Subcutaneous adipose tissue (tissue), 4 donors: Measurements from ENCODE around the gene TENT4A. TPM values are rescaled to one million over a fixed set of nuclear protein-coding genes. Genes with fewer than 3 reads are reported as not detected.

Experiments used
- total RNA-seq, 4 donors: library from RNA; depleted of rRNA; stranded (reverse); fragments of >200 nt; gene quantifications; one replicate each; pipeline ENCODE4 v1.1.0, GENCODE V29; 2016
- TF ChIP-seq, protein P1 (sequence below): fragments of 450-650 bp; IDR thresholded peaks from one replicate; pipeline ENCODE4 v1.5.1; 2016; ENCODE audit warnings: low read depth, mild to moderate bottlenecking, control low read depth, antibody characterized with exemption, moderate library complexity

Gene TENT4A
- total RNA-seq, 4 donors from 2014 or later, result 25.3 to 44.6 (median 29.4) TPM

DNA sequence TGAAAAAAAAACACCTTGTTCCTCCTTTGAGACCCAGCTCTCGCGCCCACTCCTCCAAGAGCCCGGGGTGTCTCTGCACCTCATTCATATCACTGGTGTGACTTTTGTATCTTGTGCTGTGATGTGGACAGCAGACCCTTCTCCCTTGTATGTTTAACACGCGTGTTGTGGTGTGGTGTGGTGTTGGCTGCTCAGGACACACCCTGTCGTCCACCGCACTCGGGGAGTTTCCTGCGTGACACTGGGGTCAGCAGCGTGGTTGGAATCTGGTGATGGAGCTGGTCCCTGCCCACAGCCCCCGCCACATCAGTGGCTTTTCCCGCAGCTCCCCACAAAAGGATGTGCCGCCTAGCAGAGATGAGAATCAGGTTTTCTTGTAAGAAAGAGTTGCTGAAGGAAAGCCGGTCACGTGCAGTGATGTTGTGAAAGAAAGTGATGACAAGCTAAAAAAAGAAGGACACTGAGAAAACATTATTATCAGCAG is 61.5 kb downstream of the TENT4A start:
- TF ChIP-seq, protein P1, sequence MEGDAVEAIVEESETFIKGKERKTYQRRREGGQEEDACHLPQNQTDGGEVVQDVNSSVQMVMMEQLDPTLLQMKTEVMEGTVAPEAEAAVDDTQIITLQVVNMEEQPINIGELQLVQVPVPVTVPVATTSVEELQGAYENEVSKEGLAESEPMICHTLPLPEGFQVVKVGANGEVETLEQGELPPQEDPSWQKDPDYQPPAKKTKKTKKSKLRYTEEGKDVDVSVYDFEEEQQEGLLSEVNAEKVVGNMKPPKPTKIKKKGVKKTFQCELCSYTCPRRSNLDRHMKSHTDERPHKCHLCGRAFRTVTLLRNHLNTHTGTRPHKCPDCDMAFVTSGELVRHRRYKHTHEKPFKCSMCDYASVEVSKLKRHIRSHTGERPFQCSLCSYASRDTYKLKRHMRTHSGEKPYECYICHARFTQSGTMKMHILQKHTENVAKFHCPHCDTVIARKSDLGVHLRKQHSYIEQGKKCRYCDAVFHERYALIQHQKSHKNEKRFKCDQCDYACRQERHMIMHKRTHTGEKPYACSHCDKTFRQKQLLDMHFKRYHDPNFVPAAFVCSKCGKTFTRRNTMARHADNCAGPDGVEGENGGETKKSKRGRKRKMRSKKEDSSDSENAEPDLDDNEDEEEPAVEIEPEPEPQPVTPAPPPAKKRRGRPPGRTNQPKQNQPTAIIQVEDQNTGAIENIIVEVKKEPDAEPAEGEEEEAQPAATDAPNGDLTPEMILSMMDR, result no peak

DNA sequence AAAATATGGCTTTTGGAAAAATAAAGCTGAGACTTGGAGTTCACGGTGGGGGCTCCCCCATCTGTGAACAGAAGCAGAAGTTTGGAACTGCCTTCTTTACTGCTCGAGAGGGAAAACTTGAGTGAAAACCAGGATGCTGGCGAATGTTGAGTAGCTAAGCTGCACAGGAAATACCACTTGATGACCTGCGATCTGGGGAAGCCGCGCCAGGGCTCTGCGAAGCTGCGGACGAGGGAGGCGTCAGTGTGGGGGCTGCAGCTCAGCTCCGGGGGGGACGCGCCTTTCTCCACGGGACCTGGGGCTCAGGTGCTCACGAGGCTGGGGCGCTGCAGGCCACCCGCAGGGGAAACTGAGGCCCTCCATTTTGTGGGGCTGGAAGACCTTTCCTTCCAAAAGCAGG is 62.3 kb downstream of the TENT4A start:
- TF ChIP-seq, protein P1, result no peak

DNA sequence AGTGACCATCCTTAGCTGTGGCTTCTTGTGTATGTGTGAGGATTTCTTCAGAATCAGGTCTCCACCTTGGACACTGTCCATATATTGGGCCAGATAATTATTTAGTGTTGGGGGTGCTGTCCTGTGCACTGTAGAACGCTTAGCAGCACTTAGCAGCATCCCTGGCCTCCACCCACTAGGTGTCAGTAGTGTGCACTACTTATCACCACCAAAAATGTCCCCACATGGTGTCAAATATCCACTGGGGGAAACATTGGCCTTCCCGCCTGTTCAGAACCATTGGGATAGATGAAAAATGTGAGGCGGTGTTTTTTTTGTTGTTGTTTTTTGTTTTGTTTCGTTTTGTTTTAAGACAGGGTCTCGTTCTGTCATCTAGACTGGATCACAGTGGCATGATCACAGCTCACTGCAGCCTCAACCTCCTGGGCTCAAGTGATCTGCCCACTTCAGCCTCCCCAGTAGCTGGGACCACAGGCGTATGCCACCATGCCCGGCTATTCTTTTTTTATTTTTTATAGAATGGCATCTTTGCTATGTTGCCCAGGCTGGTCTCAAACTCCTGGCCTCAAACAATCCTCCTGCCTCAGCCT is 67.7 kb downstream of the TENT4A start:
- TF ChIP-seq, protein P1, result no peak

DNA sequence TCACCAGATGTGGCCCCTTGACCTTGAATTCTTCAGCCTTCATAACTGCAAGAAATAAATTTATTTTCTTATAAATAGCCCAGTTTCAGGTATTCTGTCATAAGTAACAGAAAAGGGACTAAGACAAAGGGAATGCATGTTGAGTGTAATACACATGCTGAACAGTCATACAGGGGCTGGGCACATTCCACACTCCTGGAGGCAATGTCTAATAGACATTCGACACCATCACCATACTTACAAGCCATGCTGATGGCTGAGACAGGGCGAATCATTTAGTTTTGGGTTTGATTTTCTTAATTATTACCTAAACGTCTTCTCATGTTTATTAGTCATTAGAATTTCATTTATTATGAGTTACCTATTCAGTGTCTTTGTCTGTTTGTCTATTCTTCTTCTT is 68.5 kb downstream of the TENT4A start:
- TF ChIP-seq, protein P1, result no peak

DNA sequence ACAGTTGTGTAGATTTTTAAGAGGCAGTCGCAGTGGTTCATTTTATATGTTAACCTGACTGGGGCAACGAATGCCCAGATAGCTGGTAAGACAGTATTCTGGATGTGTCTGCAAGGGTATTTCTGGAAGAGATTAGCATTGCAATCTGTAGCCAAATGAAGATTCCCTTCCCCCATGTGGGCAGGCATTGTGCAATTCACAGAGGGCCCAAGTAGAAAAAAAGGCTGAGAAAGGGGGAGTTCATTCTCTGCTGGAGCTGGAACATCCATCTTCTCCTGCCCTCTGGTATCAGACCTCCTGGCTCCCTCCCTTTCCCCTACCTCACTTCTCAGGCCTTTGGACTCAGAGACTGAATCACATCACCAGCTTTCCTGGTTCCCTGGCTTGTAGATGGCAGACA is 70.6 kb downstream of the TENT4A start:
- TF ChIP-seq, protein P1, result no peak

DNA sequence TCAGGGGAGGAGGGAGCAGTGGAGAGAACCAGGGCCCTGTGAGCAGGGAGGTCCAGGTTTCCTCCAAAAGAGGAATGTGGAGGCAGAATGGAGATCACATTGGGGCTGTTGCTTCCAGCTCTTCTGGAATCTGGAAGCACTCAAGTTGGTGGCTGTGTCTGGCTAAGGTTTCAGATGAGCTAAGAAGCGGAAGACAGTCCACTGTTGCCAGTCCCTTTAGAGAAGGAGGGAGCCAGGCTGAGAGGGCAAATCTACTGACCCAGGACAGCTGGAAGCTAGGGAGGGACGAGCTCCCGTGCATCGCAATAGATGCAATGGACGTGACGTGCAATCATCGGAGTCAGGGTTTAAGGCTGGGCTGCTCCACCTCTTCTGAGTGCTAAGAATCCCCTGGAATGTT is 71.2 kb downstream of the TENT4A start:
- TF ChIP-seq, protein P1, result no peak

DNA sequence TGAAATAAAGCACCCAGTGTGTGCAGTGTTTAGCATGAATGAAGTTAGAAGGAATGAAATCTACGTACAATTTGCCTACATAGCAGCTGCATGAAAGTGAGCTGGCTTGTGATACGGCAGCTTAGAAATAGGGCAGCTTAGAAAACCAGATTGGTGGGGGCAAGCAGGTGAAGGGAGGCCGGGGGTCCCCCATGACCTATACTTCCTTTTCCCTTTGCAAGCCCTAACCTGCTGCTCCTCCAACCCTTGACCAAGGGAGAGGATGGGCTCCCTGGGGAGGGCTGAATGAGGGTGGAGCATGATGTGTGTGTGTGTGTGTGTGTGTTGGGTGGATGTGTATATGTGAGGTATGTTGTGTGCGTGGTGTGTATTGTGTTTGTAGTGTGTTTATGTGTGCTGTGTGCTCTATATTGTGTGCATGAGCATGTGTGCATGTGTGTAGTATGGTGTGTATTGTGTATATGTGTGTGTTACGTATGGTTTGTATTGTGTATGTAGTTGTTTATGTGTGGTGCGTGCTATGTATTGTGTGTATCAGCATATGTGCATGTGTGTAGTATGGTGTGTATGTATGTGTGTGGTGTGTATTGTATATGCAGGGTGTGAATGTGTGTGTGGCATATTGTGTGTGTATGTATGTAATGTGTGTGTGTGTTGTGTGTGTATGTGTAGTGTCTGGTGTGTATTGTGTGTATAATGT is 72.1 kb downstream of the TENT4A start:
- TF ChIP-seq, protein P1, result no peak
